ENCODE results near the gene COQ3. TPM values are rescaled to one million over a fixed set of nuclear protein-coding genes. Genes with fewer than 3 reads are reported as not detected.

The COQ3 gene
- total RNA-seq (2021) (13.9 to 16.0 TPM (median 14.1 TPM) in 3 replicates), Bru-seq, nascent RNA (percentile 58 among the genes with signal in this experiment)
- long read RNA-seq, experiment 1, transcript COQ3-201 (7 exons, 1,335 nt): major isoform, 46 of 62 reads
- long read RNA-seq, experiment 1, partial matches to known transcripts: 3 of 62 reads
- long read RNA-seq, experiment 1, other reads (novel, unspliced or antisense): 13 of 62 reads
- long read RNA-seq, experiment 2, transcript COQ3-201 (7 exons, 1,335 nt): major isoform, 19 of 32 reads
- long read RNA-seq, experiment 2, partial matches to known transcripts: 6 of 32 reads
- long read RNA-seq, experiment 2, other reads (novel, unspliced or antisense): 7 of 32 reads
- long read RNA-seq, experiment 3, transcript COQ3-201 (7 exons, 1,335 nt): major isoform, 62 of 93 reads
- long read RNA-seq, experiment 3, partial matches to known transcripts: 5 of 93 reads
- long read RNA-seq, experiment 3, other reads (novel, unspliced or antisense): 26 of 93 reads

GRCh38 chr6:99393698-99394531 lies at the start of gene COQ3:
COQ3 (minus strand) TSS chr6:99394195; CDS start chr6:99394179, 16 bp downstream.
- peak within 1 kb of the TSS; percentile 99 for H3K27ac Mint-ChIP-seq
- POLR2A ChIA-PET: interaction anchor here (0.7 to 2.2 kb wide), 12 partner anchors 17 to 215 kb away, joined by 3 to 17 read pairs (median 4); partner anchors contain the start of genes CCNC, FAXC and PNISR
- TF ChIP-seq ESRRA (CRISPR knock-in tag; IDR thresholded peaks at IDR 0.05; ENCODE audit: borderline replicate concordance): no peak
- TF ChIP-seq TEAD1 (CRISPR knock-in tag; IDR thresholded peaks at IDR 0.05): no peak
- TF ChIP-seq ZNF671 (CRISPR knock-in tag; IDR thresholded peaks at IDR 0.05): no peak
- no peak for TF ChIP-seq ZSCAN18 (CRISPR knock-in tag; IDR thresholded peaks at IDR 0.05)
- TF ChIP-seq CBFB (CRISPR knock-in tag; IDR thresholded peaks at IDR 0.05; ENCODE audit: low read depth): no peak
- 0 out of 2 replicates have a peak, but pooled peaks have one; percentile 56 for TF ChIP-seq NFE2L1 (CRISPR knock-in tag; IDR thresholded peaks at IDR 0.05)
- no peak for TF ChIP-seq KAT7 (CRISPR knock-in tag; IDR thresholded peaks at IDR 0.05; ENCODE audit: borderline replicate concordance)
- no peak for TF ChIP-seq ZNF425 (CRISPR knock-in tag; conservative IDR thresholded peaks at IDR 0.05)
- no peak for TF ChIP-seq SMAD4 (CRISPR knock-in tag; IDR thresholded peaks at IDR 0.05)
- peak; percentile 53; the same call in 1 of the 2 replicates for TF ChIP-seq IRF1 (CRISPR knock-in tag; IDR thresholded peaks at IDR 0.05)
- no peak for TF ChIP-seq ZNF317 (CRISPR knock-in tag; IDR thresholded peaks at IDR 0.05; ENCODE audit: borderline replicate concordance, low read depth)
- TF ChIP-seq CREM (CRISPR knock-in tag; IDR thresholded peaks at IDR 0.05): no peak; the same call in 1 of the 2 replicates
- TF ChIP-seq ZNF281 (CRISPR knock-in tag; IDR thresholded peaks at IDR 0.05): no peak
- no peak for TF ChIP-seq PRDM15 (CRISPR knock-in tag; IDR thresholded peaks at IDR 0.05)
- peak; percentile 39; the same call in 1 of the 2 replicates for TF ChIP-seq E2F5 (CRISPR knock-in tag; IDR thresholded peaks at IDR 0.05)
- TF ChIP-seq ZBTB21 (CRISPR knock-in tag; IDR thresholded peaks at IDR 0.05; ENCODE audit: borderline replicate concordance): no peak
- TF ChIP-seq NR1H2 (CRISPR knock-in tag; IDR thresholded peaks at IDR 0.05): no peak

More at GRCh38 chr6:99393698-99394531, at the start of gene COQ3:
- DNase-seq (ENCODE audit: low spot score) (peak; percentile 90), ATAC-seq (peak; percentile 96)
- peaks cover 7% of the 10 kb centered on the region for H3K4me1 Mint-ChIP-seq
- no peaks in the 10 kb centered on the region for H3K36me3 Mint-ChIP-seq
- no peaks in the 10 kb centered on the region for H3K9me3 Mint-ChIP-seq
- H3K4me3 Mint-ChIP-seq: peak within 1 kb of the TSS; percentile 93
- H3K27me3 Mint-ChIP-seq (ENCODE audit: low read depth): no peaks in the 10 kb centered on the region
- CTCF ChIA-PET: interaction anchor here (0.7 to 3.9 kb wide), 9 partner anchors 10 to 149 kb away, joined by 3 to 21 read pairs (median 5); no protein-coding TSS in a partner anchor

Data from WTC11 (cell line).